Ramos (cell line): ENCODE results near the gene LGALS3BP.

ENCODE experiments used
- in situ Hi-C: fragments of 300-500 bp; cut with MboI; formaldehyde crosslinking; loops from one replicate; pipeline ENCODE4 v1.14.3; 2022; ENCODE audit warnings: low sequenced_read_pairs; ENCODE audit not compliant: unreplicated experiment

The LGALS3BP gene

GRCh38 chr17:78923660-78924453 is 55.9 kb downstream of the LGALS3BP start:
- in situ Hi-C loops = no loop called here

- in situ Hi-C loops = no loop called here
Measured at GRCh38 chr17:78922816-78923498, 56.8 kb downstream of the LGALS3BP start.

- in situ Hi-C loops = no loop called here
Measured at GRCh38 chr17:78921437-78921971, 58.2 kb downstream of the LGALS3BP start.
